Stimulated activated CD8-positive, alpha-beta memory T cell treated with anti-CD3 and anti-CD28 coated beads, Interleukin-7, amount 100 ng/mL, for 4 hours (primary cell): ENCODE data around the gene KRTAP5-10.
"Not testable (repeated sequence)": the region's sequence is repeated elsewhere in the genome, so short reads cannot be mapped to it uniquely, and the experiment has no call there.

Experiments used
- DNase-seq, 2 donors: peaks; one replicate each; pipeline ENCODE4 v3.0.0-alpha.2; 2020; ENCODE audit warnings: low read depth in 2 of 2

The KRTAP5-10 gene

DNA sequence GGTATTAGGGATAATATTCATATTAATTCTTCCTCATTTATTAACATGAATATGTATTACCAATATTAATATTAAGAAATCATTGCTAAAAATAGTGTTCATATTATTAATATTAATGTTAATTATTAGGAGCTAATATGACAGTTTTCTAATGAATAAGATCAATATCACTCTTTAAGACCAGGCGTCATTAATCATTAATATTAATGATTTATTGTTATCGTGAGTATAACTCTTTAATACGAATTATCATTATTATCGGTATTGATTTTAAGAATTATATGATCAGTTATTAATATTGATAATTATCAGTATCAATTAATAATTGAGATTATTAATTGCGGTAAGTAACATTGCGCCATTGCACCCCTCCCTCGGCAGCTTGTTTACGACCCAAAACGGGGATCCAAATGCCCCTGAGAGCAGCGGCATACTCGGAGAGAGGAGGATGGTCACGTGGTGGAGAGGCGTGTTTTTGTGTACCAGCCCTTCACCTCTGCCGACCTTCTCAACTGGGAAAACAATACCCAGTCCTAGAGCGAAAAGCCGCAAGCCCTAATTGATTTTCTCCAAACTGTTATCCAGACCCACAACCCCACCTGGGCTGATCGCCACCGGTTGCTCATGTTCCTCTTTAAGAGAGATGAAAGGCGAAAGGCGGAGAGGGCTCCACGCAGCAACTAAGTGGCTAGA lies 46.0 kb downstream of the KRTAP5-10 start:
- DNase-seq: not testable (repeated sequence)

DNA sequence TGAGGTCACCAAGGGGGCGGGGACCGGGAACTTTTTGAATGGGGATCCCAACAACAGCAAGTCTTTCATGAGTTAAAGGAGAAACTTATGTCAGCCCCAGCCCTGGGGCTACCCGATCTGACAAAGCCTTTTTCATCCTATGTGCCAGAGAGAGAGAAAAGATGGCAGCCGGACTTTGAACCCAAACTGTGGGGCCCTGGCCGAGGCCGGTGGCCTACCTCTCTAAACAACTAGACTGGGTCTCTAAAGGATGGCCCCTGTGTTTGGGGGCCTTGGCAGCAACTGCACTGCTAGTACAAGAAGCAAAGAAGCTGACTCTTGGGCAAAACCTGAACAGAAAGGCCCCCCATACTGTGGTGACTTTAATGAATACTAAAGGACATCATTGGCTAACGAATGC lies 48.6 kb downstream of the KRTAP5-10 start:
- not testable (repeated sequence) for DNase-seq

DNA sequence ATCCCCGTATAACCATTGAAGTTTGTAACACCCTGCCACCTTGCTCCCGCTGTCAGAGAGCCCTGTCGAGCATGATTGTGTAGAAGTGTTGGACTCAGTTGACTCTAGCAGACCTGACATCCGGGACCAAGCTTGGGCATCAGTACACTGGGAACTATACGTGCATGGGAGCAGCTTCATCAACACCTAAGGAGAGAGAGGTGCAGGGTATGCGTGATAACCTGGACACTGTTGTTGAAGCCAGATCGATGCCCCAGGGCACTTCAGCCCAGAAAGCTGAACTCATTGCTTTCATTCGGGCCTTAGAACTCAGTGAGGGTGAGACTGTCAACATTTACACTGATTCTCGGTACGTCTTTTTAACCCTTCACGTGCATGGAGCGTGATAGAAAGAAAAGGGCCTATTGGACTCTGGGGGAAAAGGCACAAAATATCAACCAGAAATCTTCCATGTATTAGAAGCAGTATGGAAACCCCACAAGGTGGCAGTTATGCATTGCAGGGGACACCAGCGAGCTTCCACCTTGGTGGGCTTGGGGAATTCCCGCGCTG lies 49.1 kb downstream of the KRTAP5-10 start:
- DNase-seq: not testable (repeated sequence)

DNA sequence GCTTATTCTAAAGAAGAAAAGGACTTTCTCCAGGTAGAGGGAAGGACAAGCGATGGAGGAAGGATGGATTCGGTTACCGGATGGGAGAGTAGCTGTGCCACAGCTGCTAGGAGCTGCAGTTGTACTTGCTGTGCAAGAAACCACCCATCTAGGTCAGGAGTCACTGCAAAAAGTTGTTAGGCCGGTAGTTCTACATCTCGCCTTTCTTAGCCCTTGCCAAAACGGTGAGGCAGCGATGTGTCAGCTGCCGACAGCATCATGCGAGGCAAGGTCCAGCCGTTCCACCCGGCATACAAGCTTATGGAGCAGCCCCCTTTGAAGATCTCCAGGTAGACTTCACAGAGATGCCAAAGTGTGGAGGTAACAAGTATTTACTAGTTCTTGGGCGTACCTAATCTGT lies 49.6 kb downstream of the KRTAP5-10 start:
- DNase-seq: not testable (repeated sequence)
